ENCODE measurements around the gene TJP3.

Gene TJP3

GRCh38 chr19:3788996-3789778 lies 81.0 kb downstream of the TJP3 start:
- DNase-seq: no peak

- DNase-seq: no peak
Observed at GRCh38 chr19:3790209-3790734, 82.1 kb downstream of the TJP3 start.

DNA sequence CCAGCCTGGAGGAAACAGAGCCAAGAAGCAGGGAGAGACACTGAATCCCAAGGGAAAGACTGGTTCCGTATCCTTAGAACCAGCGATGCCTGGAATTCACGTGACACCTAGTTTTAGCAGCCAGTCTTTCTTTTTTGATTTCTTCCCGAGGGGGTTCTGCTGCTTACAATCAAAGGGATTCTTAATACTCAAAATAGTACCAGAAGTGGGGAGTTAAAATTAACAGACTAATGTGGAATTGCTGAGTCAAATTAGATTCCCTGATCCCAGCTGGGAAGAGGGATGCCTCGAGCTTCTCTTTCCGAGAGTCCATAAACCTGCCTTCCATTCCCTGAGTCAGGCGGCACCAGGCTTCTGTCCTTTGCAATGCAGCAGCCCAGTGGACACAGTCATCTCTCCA lies 82.8 kb downstream of the TJP3 start:
- DNase-seq: no peak

DNA sequence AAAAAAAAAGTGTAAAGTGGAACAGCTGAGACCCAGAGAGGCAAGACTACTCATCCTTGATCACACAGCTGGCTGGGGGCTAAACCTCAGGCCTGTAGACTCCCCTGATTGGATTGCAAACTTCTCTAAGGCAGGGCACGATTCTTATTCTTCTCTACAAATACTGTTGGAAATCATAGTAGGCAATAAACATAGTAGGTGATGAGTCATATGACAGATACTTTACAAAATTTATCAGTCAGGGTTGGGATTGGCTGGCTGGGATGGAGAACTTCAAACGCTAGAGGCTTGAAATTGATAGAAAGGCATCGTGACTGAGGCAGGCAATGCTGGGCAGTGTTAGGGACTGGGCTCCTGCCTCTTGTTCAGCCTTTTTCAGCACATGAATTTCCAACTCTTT lies 83.9 kb downstream of the TJP3 start:
- no peak for DNase-seq

DNA sequence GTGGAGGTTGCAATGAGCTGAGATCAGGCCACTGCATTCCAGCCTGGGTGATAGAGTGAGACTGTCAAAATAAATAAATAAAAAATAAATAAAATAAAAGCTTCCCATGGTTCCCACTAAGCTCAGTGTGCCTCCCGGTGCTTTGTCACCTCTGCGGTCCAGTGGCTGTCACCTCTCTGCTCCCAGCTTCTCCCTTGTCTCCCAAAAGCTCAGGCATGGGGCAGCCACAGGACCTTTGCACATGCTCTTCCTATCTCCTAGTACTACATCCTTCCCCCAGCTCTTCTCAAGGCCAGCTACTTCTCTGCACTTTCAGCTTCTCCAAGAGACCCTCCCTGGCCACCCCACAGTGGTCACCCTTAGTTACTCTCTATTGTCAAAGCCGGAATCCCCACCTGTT lies 85.6 kb downstream of the TJP3 start:
- no peak for DNase-seq

- DNase-seq: no peak
Observed at GRCh38 chr19:3796358-3796757, 88.2 kb downstream of the TJP3 start.

GRCh38 chr19:3798137-3798536 lies 90.0 kb downstream of the TJP3 start:
- no peak for DNase-seq
